CD4-positive, alpha-beta T cell treated with Interleukin-21 for 1 hour (primary cell): ENCODE results near the gene SHLD1.

Experiments used
- DNase-seq: peaks from one replicate; pipeline ENCODE4 v3.0.0-alpha.2; 2020

The SHLD1 gene

GRCh38 chr20:5899444-5899843 is 149.2 kb downstream of the SHLD1 start:
- DNase-seq = no peak

DNA sequence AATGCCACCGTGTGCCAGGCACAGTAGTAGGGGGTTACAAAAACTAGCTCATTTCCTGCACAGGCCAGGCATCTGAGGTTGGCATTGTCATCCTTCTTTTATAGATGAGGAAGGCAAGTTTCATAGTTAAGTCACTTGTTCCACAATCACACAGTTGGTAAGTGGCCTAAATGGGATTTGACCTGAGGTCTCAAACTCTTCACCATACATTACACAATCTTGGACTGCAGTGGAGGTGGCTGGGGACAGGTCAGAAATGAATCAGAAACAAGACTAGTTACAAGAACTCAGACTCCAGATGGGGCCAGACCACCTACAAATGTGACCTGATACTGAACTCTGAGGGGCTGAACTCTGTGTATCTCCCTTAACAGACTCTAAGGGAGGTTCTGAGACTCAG is 150.7 kb downstream of the SHLD1 start:
- no peak for DNase-seq

DNA sequence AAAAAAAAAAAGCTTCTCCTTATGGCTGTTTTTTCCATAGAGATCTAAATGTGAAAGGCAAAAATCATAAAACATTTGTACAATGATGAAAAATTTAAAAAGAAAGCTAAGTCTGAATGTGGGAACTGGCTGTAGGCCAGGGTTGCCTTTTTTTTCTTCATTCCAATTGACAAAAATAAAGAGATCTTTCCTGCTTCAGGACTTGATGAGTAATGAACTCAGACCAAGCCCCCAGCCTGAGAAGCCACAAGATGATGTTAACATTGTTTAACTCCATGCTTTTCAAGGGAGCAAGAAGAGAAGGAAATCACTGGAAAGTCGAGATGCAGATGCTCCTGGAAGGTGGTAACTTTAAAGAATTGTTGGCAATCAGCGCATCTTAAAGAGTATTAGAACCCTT is 158.8 kb downstream of the SHLD1 start:
- DNase-seq = no peak

GRCh38 chr20:5910186-5910585 is 160.0 kb downstream of the SHLD1 start:
- no peak for DNase-seq

GRCh38 chr20:5913166-5913565 is 163.0 kb downstream of the SHLD1 start:
- no peak for DNase-seq
